ENCODE results near the gene ASB5.

Gene ASB5

DNA sequence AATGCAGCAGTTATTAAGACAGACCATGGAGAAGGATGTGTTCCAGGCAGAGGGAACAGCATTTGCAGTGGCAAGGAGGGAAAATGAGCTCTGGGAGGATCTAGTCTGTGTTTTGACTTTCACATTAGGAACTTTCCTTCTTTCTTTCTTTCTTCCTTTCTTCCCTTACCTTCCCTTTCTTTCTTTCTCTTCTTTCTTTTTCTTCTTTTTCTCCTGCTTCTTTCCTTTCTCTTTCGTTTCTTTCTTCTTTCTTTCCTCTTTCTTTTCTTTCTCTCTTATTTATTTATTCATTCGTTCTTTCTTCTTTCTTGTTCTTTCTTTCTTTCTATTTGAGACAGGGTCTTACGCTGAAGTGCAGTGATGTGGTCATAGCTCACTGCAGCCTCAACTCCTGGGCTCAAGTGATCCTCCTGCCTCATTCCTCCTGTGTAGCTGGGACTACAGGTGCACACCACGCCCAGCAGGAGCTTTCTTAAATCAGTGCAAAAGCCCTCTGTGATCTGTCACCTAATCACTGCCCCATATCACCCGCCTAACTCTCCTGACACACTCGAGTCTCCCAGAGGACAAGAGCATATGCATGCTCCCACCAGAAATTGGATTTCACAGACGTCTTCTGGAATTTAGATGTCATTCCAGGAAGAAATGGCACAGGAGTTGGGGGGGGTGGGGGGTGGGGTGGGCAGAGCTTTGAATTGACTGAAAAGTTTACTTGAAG, 58.3 kb downstream of the ASB5 start:
- TF ChIP-seq, protein P1, sequence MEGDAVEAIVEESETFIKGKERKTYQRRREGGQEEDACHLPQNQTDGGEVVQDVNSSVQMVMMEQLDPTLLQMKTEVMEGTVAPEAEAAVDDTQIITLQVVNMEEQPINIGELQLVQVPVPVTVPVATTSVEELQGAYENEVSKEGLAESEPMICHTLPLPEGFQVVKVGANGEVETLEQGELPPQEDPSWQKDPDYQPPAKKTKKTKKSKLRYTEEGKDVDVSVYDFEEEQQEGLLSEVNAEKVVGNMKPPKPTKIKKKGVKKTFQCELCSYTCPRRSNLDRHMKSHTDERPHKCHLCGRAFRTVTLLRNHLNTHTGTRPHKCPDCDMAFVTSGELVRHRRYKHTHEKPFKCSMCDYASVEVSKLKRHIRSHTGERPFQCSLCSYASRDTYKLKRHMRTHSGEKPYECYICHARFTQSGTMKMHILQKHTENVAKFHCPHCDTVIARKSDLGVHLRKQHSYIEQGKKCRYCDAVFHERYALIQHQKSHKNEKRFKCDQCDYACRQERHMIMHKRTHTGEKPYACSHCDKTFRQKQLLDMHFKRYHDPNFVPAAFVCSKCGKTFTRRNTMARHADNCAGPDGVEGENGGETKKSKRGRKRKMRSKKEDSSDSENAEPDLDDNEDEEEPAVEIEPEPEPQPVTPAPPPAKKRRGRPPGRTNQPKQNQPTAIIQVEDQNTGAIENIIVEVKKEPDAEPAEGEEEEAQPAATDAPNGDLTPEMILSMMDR (IDR thresholded peaks at IDR 0.05; ENCODE audit: control insufficient read depth, extremely low read depth, insufficient read depth): no peak

DNA sequence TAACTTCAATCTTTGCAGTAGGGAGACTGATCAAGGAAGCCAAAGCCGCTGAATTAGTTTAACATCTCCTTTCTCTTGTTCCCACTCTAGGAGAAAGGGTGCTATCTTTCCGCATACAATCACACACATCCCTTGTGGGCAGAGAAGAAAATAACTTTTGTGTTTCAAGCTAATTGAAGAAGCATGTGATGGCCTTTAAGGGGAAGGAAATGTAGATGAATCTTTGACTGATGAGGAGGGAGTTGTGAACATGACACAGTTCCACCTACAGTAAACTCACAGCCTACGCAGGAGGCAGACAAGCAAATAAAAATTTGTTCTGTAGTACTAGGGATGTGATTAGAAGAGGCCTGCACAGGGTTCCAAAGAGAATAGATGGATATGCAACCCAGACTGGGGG, 58.9 kb downstream of the ASB5 start:
- TF ChIP-seq, protein P1 (IDR thresholded peaks at IDR 0.05; ENCODE audit: control insufficient read depth, extremely low read depth, insufficient read depth): no peak
- H3K4me3 ChIP-seq (ENCODE audit: low read depth, low read length): no peak overlapping the region
- no peak for DNase-seq (ENCODE audit: low read depth)

More for the DNA sequence above, 58.3 kb downstream of the ASB5 start:
- no peak overlapping the region for H3K4me3 ChIP-seq (ENCODE audit: low read depth, low read length)
- DNase-seq (ENCODE audit: low read depth): no peak

DNA sequence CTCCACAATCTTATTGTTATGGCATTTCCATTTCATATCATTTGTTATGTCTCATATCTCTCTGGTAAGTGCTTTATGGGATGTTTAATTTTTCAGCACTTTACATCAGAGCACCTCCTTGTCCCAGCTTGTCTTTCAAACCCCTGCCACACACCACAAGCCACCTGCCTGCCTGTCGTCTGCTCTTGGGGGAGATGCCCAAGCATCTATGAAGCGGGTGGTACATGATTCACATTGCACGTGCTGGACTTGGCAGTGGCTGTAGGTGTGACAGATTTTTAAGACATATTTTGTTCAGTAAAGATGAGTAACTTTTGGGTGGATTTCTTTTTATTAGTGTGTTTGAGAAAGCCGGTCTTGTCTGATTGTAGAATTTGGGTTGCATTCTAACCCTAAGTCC, 59.5 kb downstream of the ASB5 start:
- TF ChIP-seq, protein P1 (IDR thresholded peaks at IDR 0.05; ENCODE audit: control insufficient read depth, extremely low read depth, insufficient read depth): no peak
- no peak for DNase-seq (ENCODE audit: low read depth)
- H3K4me3 ChIP-seq (ENCODE audit: low read depth, low read length): no peak overlapping the region

DNA sequence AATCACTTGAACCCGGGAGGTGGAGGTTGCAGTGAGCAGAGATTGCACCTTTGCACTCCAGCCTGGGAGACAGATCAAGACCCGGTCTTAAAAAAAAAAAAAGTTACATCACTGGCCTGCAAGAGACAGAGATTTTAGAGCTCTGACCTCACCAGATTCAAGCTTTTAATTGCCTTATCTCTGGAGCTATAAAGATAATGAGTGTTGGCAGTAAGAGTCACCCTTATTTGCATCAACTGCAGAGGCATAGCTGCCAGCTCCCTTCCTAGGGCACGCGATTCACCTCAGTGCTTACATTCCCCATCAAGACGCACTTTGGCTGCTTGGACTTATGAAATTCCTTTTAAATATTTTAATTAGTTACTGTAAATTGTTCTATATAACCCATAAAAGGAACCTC, 61.2 kb downstream of the ASB5 start:
- no peak overlapping the region for H3K4me3 ChIP-seq (ENCODE audit: low read depth, low read length)
- TF ChIP-seq, protein P1 (IDR thresholded peaks at IDR 0.05; ENCODE audit: control insufficient read depth, extremely low read depth, insufficient read depth): no peak
- peak; percentile 54 for DNase-seq (ENCODE audit: low read depth)

DNA sequence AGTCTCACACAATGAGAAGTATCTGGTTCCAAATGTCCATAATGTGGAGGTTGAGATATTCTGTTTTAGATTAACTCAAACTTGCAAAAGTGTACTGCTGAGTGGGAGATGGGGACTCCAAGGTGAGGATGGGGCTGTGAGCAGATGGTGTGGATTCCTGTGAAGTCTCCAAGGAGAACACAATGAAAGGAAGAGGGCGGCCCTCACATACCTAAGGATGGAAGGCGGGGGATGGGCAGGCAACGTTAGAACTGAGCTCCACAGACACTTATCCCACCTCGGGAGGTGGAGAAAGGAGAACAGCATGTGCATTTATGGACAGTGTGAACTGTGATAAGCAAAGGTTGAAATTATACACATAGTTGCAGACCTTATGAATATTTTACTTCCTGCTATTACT, 63.7 kb downstream of the ASB5 start:
- no peak overlapping the region for H3K4me3 ChIP-seq (ENCODE audit: low read depth, low read length)
- no peak for DNase-seq (ENCODE audit: low read depth)
- TF ChIP-seq, protein P1 (IDR thresholded peaks at IDR 0.05; ENCODE audit: control insufficient read depth, extremely low read depth, insufficient read depth): no peak

DNA sequence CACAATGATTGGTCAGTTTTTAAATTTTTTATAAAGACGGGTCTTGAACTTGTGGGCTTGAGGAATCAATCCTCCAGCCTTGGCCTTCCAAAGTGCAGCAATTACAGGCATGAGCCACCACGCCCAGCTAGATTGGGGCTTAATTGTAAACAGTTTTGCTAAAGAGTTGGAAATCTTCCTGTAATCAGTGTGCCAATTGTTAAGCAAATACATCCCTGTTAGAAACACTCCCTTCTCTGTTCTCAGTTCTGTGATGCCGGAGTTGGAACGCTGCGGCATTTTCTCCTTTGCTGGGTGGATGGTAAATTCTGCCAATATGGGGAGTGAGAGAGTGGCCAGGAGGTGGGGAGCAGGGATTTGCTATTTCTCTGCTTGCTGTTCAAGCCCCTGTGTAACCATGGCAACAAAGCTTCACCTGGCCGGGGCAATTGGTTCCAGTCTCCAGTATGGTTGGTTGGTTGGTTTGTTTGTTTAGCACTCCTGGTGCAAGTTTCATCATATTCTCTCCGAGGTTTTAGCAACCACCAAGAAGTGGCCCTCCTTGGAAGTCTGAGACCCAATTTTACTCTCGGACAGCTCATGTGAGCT, 70.6 kb downstream of the ASB5 start:
- DNase-seq (ENCODE audit: low read depth): no peak
- TF ChIP-seq, protein P1 (IDR thresholded peaks at IDR 0.05; ENCODE audit: control insufficient read depth, extremely low read depth, insufficient read depth): no peak
- no peak overlapping the region for H3K4me3 ChIP-seq (ENCODE audit: low read depth, low read length)
